Testis (tissue), 2 donors: ENCODE measurements around the gene STX18.

Source experiments
- POLR2A ChIP-seq: fragments of 450-650 bp; IDR thresholded peaks from one replicate; pipeline ENCODE4 v1.6.1; 2017; ENCODE audit warnings: antibody characterized with exemption, mild to moderate bottlenecking, moderate library complexity
- TF ChIP-seq, protein P1 (sequence below), 3 experiments: fragments of 450-650 bp in 2 of 3; fragments of 200-600 bp in 1 of 3; sonication (generic) in 1 of 3; IDR thresholded peaks; one replicate each; pipeline ENCODE4 v1.5.1; 2016 to 2019; ENCODE audit warnings: antibody characterized with exemption in 3 of 3, mild to moderate bottlenecking in 2 of 3, moderate library complexity in 1 of 3

- TF ChIP-seq, protein P1, sequence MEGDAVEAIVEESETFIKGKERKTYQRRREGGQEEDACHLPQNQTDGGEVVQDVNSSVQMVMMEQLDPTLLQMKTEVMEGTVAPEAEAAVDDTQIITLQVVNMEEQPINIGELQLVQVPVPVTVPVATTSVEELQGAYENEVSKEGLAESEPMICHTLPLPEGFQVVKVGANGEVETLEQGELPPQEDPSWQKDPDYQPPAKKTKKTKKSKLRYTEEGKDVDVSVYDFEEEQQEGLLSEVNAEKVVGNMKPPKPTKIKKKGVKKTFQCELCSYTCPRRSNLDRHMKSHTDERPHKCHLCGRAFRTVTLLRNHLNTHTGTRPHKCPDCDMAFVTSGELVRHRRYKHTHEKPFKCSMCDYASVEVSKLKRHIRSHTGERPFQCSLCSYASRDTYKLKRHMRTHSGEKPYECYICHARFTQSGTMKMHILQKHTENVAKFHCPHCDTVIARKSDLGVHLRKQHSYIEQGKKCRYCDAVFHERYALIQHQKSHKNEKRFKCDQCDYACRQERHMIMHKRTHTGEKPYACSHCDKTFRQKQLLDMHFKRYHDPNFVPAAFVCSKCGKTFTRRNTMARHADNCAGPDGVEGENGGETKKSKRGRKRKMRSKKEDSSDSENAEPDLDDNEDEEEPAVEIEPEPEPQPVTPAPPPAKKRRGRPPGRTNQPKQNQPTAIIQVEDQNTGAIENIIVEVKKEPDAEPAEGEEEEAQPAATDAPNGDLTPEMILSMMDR (IDR thresholded peaks at IDR 0.05): no peak
- no peak for TF ChIP-seq POLR2A
Measured at GRCh38 chr4:4554234-4554633, 12.4 kb upstream of the STX18 start.
